SK-MEL-5 (cell line): ENCODE results near the gene LMTK3. TPM values are rescaled to one million over a fixed set of nuclear protein-coding genes. Genes with fewer than 3 reads are reported as not detected.

Experiments
- DNase-seq: peaks from one replicate; pipeline ENCODE4 v3.0.0-alpha.2; 2016; ENCODE audit warnings: low read depth, low spot score
- in situ Hi-C: cut with HindIII; loops from 2 replicates; pipeline ENCODE4 v1.10.0; 2016; ENCODE audit warnings: low sequenced_read_pairs, high pct_unique_total_duplicates, low pct_unique_long_range_greater_than_20kb
- total RNA-seq: library from RNA; depleted of rRNA; stranded (reverse); fragments of >200 nt; shearing (Covaris generic); gene quantifications from 2 replicates; pipeline ENCODE4 v1.2.3, GENCODE V29; 2014; rRNA removed

Gene LMTK3
- total RNA-seq, 1 experiment from 2014 or later, result not detected

DNA sequence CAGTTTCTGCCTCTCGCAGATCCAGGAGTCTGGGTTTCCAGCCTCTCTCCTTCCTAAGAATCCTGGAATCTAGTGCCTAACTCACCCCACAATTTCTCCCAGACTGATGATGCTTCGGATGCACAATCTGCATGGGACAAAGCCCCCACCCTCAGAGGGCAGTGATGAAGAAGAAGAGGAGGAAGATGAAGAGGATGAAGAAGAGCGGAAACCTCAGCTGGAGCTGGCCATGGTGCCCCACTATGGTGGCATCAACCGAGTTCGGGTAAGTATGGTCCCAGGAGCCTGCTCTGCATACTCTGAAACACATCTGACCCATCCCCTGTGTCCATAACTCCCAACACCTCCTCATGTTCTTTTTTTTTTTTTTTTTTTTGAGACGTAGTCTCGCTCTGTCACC lies 65.1 kb downstream of the LMTK3 start:
- in situ Hi-C loops, result no loop called here
- DNase-seq, result no peak

DNA sequence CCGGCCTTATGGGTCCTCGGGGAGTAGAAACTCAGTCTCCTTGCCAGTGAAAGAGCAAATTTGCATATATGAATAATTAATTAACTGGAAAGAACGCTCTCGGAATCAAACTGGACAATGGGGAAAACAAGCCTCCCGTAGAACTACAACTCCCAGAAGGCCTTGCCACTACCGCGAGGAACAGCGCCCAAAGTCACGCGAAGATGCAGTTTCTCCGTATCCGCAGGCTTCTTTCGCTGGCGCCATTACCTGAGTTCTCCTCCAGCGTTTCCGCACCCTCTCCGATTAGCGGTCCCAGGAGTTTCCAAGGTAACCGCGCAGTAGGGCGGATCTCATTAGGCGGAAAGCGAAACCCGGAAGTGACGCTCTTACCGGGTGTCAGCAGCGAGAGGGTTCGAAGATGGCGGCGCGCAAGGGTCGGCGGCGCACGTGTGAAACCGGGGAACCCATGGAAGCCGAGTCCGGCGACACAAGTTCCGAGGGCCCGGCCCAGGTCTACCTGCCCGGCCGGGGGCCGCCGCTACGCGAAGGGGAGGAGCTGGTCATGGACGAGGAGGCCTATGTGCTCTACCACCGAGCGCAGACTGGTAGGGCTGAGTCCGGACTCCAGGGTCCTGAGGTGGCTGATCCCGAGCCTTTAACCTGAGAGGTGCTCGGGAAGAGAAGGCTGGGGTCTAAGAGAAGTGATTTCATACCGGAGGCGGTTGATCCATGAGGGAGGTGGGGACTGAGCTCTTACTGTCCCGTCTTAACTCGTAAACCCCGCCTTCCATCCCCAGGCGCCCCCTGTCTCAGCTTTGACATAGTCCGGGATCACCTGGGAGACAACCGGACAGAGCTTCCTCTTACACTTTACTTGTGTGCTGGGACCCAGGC lies 65.8 kb downstream of the LMTK3 start, which contains the start of gene GRWD1:
Gene GRWD1, plus strand, starts transcription at position 378 of the 876 bp plus-strand sequence. Its CDS starts 23 bp downstream, at position 401.
- peak; percentile 97 for DNase-seq
- in situ Hi-C loops, result no loop called here

DNA sequence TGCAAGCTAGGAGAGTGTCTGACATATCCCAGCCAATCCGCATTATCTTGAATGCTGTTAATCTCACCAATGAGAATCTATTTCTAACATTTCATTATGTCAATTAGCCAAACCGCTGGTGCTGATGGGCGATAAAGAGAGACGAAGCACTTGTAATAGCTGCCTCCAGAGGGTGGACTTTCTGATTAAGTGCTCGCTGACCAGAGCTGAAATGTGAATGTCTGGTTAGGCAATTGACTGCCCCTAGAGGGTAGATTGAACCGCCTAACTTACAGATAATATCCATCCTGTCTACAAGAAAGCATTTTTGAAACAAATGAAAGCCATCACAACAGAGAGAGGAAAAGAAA lies 66.4 kb downstream of the LMTK3 start:
- DNase-seq, result peak; percentile 84
- in situ Hi-C loops, result no loop called here

DNA sequence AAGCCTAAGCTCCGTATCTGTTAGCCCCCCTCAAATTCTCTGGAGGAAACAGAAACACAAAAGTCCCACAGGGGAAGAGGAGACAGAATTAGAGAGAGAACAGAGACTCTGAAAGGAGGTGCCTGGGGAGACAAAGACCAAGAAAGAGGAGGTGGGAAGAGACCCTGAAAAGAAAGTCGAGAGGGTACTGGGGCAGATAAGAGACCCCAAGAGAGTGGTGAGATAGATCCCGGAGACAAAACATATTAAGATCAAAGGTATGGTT lies 66.8 kb downstream of the LMTK3 start:
- in situ Hi-C loops, result no loop called here
- DNase-seq, result no peak

DNA sequence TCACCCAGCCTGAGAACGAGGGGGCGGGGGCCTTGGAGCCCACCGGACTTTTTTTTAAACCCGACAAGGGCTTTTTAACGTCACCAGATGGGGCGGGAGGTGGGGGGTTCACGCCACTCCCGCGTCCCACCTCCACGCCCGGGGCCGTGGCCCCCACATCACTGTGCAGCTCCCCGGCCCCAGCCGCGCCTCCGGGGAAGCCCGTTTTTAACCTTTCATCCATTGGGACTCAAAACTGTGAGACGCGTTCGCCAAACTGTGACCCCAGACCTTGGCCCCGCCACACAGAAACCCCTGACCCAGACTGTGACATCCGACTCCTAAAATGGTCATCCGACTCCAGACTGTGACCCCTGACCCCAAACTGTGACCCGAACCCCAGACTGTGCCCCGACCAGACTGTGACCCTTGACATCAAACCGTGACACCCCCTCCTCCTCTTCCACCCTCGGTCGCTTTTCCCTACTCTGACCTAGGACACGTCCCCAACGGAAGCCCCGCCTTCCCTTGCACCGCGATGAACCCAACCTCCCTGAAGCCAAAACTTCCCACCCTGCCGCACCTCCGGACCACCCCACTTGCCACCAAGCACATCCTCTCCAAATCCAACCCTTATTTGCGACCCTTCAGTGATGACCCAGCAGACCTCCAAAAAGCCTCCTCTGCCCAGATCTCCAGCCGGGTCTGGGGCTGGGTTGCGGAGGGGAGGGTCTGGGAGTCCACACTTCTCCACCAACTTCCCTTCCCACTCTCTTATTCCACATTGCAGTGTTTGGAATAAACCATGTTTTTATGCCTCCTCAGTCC lies 67.3 kb downstream of the LMTK3 start:
- DNase-seq, result no peak
- in situ Hi-C loops, result no loop called here

DNA sequence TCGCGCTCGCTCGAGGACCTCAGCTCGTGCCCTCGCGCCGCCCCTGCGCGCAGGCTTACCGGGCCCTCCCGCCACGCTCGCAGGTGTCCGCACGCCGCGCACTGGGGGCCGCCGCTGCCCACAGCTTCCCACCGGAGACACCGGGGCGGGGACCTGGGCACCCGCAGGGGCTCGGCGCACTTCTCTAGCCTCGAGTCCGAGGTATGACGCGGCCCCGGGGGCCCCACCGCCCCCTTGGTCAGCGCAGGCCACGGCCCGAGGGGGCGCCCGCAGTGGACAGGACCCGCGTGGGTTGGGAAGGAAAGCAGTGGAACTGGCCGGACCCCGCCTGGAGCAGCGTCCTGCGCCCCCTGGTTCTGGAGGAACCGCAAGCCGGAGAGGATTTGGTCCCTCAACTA lies 67.9 kb downstream of the LMTK3 start:
- DNase-seq, result no peak
- in situ Hi-C loops, result no loop called here

DNA sequence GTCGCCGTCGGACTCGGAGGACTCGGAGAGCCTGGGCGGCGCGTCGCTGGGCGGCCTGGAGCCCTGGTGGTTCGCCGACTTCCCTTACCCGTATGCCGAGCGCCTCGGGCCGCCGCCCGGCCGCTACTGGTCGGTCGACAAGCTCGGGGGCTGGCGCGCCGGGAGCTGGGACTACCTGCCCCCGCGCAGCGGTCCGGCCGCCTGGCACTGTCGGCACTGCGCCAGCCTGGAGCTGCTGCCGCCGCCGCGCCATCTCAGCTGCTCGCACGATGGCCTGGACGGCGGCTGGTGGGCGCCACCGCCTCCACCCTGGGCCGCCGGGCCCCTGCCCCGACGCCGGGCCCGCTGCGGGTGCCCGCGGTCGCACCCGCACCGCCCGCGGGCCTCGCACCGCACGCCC lies 68.4 kb downstream of the LMTK3 start:
- in situ Hi-C loops, result no loop called here
- no peak for DNase-seq

DNA sequence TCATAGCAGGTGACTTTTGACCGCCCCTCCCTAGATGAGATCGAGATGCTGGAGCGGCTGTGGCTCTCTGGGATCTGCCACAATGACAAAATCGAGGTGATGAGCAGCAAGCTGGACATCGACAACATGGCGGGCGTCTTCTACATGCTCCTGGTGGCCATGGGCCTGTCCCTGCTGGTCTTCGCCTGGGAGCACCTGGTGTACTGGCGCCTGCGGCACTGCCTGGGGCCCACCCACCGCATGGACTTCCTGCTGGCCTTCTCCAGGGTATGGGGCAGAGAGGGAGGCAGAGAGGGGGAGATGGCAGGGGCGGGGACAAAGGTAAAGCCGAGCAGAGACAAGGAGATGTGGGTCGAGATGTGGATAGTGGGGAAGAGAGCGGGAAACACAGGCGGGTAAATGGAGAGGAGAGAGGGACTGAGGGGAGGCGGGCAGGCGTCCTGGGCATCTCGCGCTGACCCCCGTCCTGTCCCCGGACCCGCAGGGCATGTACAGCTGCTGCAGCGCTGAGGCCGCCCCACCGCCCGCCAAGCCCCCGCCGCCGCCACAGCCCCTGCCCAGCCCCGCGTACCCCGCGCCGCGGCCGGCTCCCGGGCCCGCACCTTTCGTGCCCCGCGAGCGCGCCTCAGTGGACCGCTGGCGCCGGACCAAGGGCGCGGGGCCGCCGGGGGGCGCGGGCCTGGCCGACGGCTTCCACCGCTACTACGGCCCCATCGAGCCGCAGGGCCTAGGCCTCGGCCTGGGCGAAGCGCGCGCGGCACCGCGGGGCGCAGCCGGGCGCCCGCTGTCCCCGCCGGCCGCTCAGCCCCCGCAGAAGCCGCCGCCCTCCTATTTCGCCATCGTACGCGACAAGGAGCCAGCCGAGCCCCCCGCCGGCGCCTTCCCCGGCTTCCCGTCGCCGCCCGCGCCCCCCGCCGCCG lies 69.3 kb downstream of the LMTK3 start:
- in situ Hi-C loops, result no loop called here
- no peak for DNase-seq

DNA sequence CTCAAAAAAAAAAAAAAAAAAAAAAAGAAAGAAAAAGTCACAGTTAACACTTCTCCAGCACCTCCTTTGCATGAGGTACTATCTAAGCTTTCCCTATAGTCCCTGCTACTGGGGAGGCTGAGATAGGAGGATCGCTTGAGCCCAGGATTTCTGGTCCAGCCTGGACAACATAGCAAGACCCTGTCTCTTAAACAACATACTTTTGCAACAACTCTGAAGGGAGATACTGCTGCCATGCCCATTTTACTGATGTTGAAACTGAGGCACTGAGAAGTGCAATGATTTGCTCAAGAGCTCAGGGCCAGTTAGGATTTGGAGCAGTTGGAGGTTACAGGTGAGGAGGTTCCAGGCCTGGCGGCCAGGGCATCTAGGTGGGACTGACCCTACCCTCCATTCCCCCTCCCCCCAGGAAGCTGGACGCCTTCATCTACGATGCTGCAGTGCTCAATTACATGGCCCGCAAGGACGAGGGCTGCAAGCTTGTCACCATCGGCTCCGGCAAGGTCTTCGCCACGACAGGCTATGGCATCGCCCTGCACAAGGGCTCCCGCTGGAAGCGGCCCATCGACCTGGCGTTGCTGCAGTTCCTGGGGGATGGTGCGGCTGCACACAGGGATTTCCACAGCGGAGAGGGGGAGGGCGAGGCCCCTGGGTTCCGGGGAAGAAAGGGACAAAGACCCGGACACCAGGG lies 70.1 kb downstream of the LMTK3 start:
- in situ Hi-C loops, result no loop called here
- DNase-seq, result no peak

DNA sequence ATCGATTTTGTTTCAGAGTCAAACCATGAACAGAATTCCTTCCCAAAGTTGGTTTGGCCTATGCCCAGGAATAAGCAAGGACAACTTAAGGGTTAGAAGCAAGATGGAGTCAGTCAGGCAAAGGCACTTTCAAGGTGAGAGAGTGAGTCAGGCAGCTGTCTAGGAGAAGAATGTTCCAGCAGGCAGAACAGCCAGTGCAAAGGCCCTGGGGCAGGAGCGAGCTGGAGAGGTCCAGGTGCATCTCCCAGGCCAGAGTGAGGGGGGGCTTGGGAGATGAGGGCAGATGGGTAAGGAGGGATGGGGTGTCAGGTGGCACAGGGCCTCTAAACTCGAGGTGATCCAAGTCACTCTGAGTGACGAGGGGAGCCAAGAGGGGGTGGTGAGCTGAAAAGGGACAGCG lies 75.0 kb downstream of the LMTK3 start:
- DNase-seq, result no peak
- in situ Hi-C loops, result no loop called here

Other genes with a start within 250 kb of the LMTK3 start
- gene ZNF114, start 241.8 kb downstream of the LMTK3 start, total RNA-seq, result 26.5 and 29.8 TPM in 2 replicates
- gene EMP3, start 186.3 kb downstream of the LMTK3 start, total RNA-seq, result 184 and 193 TPM in 2 replicates
- gene TMEM143, start 147.9 kb downstream of the LMTK3 start, total RNA-seq, result 2.4 and 4.4 TPM in 2 replicates
- gene SYNGR4, start 147.5 kb downstream of the LMTK3 start, total RNA-seq, result not detected in 2 replicates
- 82.2 and 97.9 TPM in 2 replicates for gene KDELR1, start 120.3 kb downstream of the LMTK3 start, total RNA-seq
- 0.08 TPM in 1 of 2 replicates, not detected in the other for gene GRIN2D, start 118.2 kb downstream of the LMTK3 start, total RNA-seq
- gene GRWD1, start 65.9 kb downstream of the LMTK3 start, total RNA-seq, result 43.7 and 44.4 TPM in 2 replicates
- gene KCNJ14, start 56.3 kb downstream of the LMTK3 start, total RNA-seq, result 0.58 and 0.64 TPM in 2 replicates
- gene CYTH2, start 42.5 kb downstream of the LMTK3 start, total RNA-seq, result 39.5 and 41.0 TPM in 2 replicates
- 0.27 and 0.34 TPM in 2 replicates for gene SULT2B1, start 40.3 kb upstream of the LMTK3 start, total RNA-seq
- not detected in 2 replicates for gene SPACA4, start 94.9 kb upstream of the LMTK3 start, total RNA-seq
- gene FAM83E, start 103.2 kb upstream of the LMTK3 start, total RNA-seq, result 0.34 TPM in 1 of 2 replicates, not detected in the other
- gene RPL18, start 107.3 kb upstream of the LMTK3 start, total RNA-seq, result 1,626 and 1,782 TPM in 2 replicates
- gene SPHK2, start 107.7 kb upstream of the LMTK3 start, total RNA-seq, result 4.8 and 7.3 TPM in 2 replicates
- 19.9 and 21.3 TPM in 2 replicates for gene DBP, start 125.5 kb upstream of the LMTK3 start, total RNA-seq
- 5.1 and 7.1 TPM in 2 replicates for gene CA11, start 134.4 kb upstream of the LMTK3 start, total RNA-seq
- 0.05 TPM in 1 of 2 replicates, not detected in the other for gene NTN5, start 161.2 kb upstream of the LMTK3 start, total RNA-seq
- not detected in 2 replicates for gene FUT2, start 184.1 kb upstream of the LMTK3 start, total RNA-seq
- gene MAMSTR, start 207.9 kb upstream of the LMTK3 start, total RNA-seq, result 0.35 and 0.50 TPM in 2 replicates
- gene RASIP1, start 228.8 kb upstream of the LMTK3 start, total RNA-seq, result 0.71 and 1.2 TPM in 2 replicates
- not detected in 2 replicates for gene IZUMO1, start 235.1 kb upstream of the LMTK3 start, total RNA-seq
- gene FUT1, start 240.8 kb upstream of the LMTK3 start, total RNA-seq, result 0.11 and 0.16 TPM in 2 replicates
- not detected in 2 replicates for gene FGF21, start 243.7 kb upstream of the LMTK3 start, total RNA-seq